Measurements from ENCODE around the gene JUND.
A peak's percentile ranks its signal among the peaks of the same experiment; 100 is the strongest.

The JUND gene

GRCh38 chr19:18308948-18309325, 27.5 kb upstream of the JUND start:
- no peak for DNase-seq (ENCODE audit: extremely low read depth in 1 of 2, low read depth in 1 of 2)

GRCh38 chr19:18308051-18308947, 26.9 kb upstream of the JUND start:
- no peak for DNase-seq (ENCODE audit: extremely low read depth in 1 of 2, low read depth in 1 of 2)

GRCh38 chr19:18307271-18307681, 25.9 kb upstream of the JUND start:
- no peak for DNase-seq (ENCODE audit: extremely low read depth in 1 of 2, low read depth in 1 of 2)

GRCh38 chr19:18306888-18307260, 25.5 kb upstream of the JUND start:
- DNase-seq (ENCODE audit: extremely low read depth in 1 of 2, low read depth in 1 of 2), result no peak

GRCh38 chr19:18306209-18306887, 24.9 kb upstream of the JUND start:
- DNase-seq (ENCODE audit: extremely low read depth in 1 of 2, low read depth in 1 of 2), result no peak

GRCh38 chr19:18304458-18305310, 23.3 kb upstream of the JUND start:
- DNase-seq (ENCODE audit: extremely low read depth in 1 of 2, low read depth in 1 of 2), result peak; percentile 72 to 76

GRCh38 chr19:18304208-18304457, 22.7 kb upstream of the JUND start:
- DNase-seq (ENCODE audit: extremely low read depth in 1 of 2, low read depth in 1 of 2), result no peak

GRCh38 chr19:18301718-18302111, 20.3 kb upstream of the JUND start:
- DNase-seq (ENCODE audit: extremely low read depth in 1 of 2, low read depth in 1 of 2), result no peak

- DNase-seq (ENCODE audit: extremely low read depth in 1 of 2, low read depth in 1 of 2), result no peak
These were observed 19.7 kb upstream of the JUND start for GRCh38 chr19:18300930-18301717.

- DNase-seq (ENCODE audit: extremely low read depth in 1 of 2, low read depth in 1 of 2), result no peak
These were observed 18.2 kb upstream of the JUND start for GRCh38 chr19:18299654-18300053.

GRCh38 chr19:18298601-18299000, 17.2 kb upstream of the JUND start:
- no peak for DNase-seq (ENCODE audit: extremely low read depth in 1 of 2, low read depth in 1 of 2)

- DNase-seq (ENCODE audit: extremely low read depth in 1 of 2, low read depth in 1 of 2), result no peak
These were observed 15.9 kb upstream of the JUND start for GRCh38 chr19:18297308-18297707.

GRCh38 chr19:18295034-18295451, 13.6 kb upstream of the JUND start:
- DNase-seq (ENCODE audit: extremely low read depth in 1 of 2, low read depth in 1 of 2), result no peak

- peak; percentile 88 to 98 for DNase-seq (ENCODE audit: extremely low read depth in 1 of 2, low read depth in 1 of 2)
These were observed 13.0 kb upstream of the JUND start for GRCh38 chr19:18294467-18294864.

GRCh38 chr19:18293642-18294466, 12.4 kb upstream of the JUND start:
- DNase-seq (ENCODE audit: extremely low read depth in 1 of 2, low read depth in 1 of 2), result no peak

GRCh38 chr19:18292810-18293641, 11.6 kb upstream of the JUND start:
- DNase-seq (ENCODE audit: extremely low read depth in 1 of 2, low read depth in 1 of 2), result no peak

GRCh38 chr19:18292462-18292809, 11.0 kb upstream of the JUND start:
- DNase-seq (ENCODE audit: extremely low read depth in 1 of 2, low read depth in 1 of 2), result no peak

- peak in 1 of 2 donors; percentile 66 for DNase-seq (ENCODE audit: extremely low read depth in 1 of 2, low read depth in 1 of 2)
These were observed 10.4 kb upstream of the JUND start for GRCh38 chr19:18291590-18292461.

Measured in activated CD8-positive, alpha-beta memory T cell treated with anti-CD3 and anti-CD28 coated beads for 1 hour (primary cell).